HG03558 (cell line): ENCODE results near the gene C3.

Experiments
- ATAC-seq: cut with Tn5 transposase; IDR thresholded peaks from one replicate; pipeline ENCODE4 v1.9.1; 2021; ENCODE audit warnings: moderate number of reproducible peaks; ENCODE audit not compliant: unreplicated experiment; ENCODE audit errors: extremely low read depth

C3 gene

DNA sequence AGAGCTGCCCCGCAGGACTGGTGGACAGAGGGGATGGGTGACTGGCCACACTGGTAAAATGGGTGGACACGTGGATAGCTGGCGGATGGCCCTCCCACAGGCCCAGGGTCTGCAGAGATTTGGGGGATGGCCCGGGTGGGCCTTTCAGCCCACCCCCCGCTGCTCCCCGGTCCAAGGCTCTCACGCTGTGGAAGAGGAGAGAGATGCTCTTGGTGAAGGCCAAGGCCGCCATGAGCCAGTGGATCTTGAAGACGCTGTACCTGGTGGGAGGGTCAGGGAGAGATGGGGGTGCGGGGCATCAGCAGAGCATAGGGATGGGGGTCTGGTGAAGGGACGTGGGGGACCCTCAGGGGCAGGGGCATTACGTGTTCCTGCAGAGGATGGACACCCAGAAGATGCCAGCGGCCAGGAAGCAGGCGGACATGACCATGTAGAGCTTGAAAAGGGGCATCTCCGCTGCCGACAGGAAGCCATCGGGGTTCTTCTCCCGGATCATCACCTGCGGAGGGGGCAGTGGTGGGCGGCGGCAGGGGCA, 12.4 kb upstream of the C3 start:
- ATAC-seq, result no peak

DNA sequence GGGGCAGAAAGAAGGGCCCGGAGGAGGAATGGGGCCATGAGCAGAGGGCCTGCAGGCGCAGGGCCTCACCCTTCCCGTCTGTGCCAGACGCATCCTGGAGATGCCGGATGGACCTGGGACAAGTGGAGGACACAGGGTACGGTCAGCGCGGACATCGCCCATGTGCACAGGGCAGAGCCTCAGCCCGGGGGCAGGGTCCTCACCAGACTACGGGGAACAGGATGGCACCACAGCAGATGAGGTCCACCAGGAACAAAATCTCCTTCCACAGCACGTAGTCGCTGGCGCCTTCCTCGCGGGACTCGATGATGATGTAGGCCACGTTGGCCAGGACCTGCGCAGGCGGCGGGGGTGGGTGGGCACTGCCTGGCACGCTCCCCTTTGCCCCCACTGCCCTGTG, 11.4 kb upstream of the C3 start:
- ATAC-seq, result no peak

DNA sequence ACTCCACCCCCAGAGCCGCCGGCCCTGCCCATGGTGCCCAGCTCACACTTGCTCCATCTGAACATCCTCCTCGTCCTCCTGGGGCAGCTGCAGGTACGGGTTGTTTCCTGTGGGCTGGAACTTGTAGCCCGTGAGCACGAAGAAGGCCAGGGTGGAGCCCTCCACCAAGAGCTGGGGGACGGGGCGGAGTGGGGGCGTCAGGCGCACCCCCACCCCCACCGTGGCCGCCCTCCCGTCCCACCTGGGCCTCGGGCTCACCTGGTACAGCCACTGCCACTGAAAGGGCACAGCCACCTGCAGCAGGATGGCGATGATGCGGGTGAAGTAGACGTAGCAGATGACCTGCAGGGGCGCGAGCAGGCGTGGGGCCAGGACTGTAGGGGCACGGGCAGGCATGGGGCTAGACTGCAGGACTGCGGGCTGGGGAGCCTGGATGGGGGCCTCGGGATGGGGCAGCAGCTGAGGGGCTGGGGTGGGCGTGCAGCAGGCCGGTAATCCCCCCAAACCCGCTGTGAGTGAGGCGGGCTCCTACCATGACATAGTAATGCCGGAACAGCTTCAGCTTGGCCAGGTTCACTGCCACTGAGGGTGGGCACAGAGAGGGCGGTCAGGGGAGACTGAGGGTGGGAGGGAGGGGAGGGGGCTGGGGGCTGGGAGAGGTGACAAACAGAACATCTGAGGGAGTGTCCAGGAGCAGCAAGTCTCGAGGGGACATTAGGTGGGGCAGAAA, 10.7 kb upstream of the C3 start:
- no peak for ATAC-seq

DNA sequence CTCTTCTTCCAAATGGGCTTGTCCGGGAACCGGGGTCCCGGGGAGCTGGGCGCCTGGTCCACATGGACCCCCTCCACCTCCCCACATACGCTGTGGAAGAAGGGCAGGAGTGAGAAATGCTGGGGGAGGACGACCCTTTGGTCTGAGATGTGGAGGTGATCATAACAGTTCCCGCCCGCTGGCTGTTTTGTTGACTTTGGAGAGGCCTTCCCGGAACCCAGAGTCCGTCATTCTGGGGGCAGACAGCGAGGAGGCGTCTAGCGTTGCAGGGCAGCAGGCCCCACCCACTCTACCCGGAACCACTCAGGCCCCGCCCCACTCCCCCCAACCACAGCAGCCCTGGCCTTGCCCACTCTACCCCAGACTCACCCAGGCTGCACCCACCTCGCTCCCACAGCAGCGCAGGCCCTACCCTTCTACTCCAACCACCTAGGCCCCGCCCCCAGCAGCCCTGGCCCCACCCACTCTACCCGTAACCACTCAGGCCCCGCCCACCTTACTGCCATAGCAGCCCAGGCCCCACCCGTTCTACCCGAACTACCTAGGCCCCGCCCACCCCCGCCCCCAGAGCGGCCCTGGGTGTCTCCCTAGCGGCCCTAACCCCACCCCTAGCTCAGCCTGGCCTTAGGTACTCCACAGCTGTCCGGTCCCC, 9.8 kb upstream of the C3 start:
- no peak for ATAC-seq

DNA sequence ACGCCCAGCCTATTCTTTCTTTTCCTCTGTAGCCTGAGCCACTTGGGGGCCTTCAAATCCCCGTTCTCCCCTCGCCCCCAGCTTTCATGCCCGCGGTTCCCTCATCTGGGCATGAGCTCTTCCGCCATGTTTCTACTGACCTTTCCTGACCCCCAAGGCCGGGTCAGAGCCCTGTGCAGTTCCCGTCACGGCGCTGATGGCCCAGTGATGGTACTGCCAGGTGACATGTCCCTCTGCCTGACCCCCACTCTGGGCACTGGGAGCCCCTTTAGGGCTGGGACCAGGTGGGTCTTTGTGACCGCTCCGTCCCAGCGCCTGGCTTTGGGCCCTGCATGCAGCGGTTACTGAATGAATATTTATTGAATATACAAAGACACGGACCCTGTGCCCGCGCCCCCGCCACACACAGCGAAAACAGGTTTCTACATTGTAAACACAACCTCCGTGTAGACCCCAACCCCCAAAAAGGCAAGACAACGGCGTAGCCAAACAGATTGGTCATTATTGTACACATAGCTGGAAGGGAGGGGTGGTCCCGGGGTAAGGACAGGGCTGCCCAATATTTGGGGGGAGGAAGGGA, 9.2 kb upstream of the C3 start:
- ATAC-seq, result no peak

DNA sequence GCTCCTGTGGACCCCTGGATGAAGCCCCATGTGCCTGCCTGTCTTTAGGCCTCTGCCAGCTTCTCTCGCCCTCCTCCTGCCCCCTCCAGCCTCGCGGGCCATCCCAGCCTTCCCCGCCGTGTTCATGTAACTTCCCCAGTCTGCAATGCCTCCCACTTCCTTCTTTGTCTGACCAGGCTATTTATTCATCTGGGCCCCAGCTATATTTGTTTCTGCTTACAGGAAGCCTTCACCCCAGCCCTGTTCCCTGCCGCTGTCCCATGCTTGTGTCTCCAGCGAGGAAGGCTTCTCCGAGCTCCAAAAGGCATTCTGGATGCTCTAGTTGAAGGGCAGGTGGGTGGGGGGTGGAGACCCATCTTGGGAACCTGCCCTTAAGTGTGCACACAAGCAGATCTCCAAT, 7.9 kb upstream of the C3 start:
- no peak for ATAC-seq

DNA sequence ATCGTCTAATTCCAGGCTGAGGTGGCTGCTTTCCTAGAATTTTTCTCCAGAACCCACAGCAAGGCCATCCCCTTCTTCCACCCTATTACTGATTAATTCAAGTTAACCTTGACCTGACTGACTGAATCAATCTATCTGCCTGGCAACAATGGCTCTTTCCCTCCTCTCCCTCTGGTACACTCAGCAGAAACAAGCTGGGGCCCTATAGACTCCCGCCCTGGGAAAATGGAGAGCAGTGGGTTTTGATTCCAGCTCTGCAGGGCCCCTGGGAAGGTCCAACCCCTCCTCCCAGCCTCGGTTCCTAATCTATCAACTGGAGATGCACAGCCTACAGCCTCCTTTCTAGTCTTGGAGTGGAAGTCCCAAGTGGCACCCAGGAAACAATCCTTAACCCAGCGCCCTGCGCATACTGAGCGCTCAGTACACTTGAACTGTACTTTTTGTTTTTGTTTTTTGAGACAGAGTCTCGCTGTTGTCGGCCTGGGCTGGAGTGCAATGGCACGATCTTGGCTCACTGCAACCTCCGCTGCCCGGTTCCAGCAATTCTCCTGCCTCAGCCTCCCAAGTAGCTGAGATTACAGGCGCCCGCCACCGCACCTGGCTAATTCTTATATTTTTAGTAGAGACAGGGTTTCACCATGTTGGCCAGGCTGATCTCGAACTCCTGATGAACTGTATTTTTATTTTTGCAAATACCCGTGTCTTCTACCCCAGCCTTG, 5.2 kb upstream of the C3 start:
- no peak for ATAC-seq

DNA sequence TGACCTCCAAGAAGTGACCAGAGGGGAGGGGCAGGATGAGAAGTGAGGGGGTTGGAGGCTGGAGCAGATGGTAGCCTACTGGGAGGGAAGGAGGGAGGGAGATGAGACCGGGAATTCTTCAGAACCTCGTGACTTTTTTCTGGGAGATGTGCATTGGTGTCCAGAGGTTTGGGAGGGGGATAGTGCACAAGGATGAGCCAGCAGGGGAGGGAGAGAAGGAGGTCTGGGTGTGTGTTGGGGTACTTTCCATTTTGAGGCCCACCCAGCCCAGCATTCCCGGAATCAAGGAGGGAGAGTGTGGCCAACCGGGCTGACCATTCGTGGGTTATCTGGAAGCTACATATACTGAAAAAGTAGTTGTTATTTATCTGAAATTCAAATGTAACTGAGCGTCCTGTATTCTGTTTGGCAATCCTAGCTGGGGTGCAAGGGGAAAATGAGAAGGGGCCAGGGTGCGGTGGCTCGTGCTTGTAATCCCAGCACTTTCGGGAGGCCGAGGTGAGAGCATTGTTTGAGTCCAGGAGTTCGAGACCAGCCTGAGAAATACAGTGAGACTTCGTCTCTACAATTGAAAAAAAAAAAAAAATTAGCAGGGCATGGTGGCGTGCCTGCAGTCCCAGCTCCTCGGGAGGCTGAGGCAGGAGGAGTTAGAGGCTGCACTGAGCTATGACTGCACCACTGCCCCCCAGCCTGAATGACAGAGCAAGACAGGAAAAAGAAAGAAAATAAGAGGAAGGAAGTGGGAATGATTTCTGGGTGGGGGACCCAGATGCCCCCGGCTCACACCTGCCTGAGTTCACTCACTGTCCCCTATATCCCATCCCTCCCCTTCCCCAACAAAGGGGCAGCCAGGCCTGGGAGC, 4.4 kb upstream of the C3 start:
- no peak for ATAC-seq

DNA sequence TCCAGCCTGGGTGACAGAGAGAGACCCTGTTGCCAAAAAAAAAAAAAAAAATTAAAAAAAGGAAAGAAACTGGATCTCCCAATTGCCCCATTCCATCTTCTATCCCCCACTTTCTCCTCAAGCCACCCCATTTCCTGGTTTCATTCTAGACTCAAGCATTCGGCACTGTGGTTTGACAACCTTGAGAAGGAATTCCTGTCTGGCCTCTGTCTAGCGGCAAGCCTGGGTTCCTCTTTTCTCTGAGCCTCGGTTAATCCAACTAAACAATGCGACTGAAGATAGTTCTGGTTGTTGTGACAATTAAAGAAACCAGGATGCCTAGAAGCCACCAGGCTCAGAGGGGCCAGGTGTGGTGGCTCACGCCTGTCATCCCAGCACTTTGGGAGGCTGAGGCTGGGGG, 3.3 kb upstream of the C3 start:
- no peak for ATAC-seq

DNA sequence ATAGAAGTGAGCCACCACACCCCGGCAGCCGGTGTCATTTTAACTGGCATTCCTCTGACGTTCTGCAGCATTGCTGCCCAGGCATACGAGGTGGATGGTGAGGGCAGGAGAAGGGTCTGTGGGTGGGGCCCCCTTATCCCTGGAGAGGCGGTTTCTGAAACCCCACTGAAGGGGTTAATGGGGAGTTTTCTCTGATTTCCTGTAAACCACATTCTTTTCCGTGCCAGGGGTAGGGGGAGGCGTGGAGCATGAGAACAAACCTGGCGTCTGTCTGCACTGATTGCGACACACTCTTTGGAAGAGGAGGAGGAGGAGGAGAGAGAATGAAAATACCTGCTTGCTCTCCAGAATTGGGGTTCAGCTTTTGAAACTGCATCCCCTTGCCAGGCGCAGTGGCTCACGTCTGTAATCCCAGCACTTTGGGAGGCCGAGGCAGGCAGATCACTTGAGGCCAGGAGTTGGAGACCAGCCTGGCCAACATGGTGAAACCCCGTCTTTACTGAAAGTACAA, 2.7 kb upstream of the C3 start:
- ATAC-seq, result no peak

DNA sequence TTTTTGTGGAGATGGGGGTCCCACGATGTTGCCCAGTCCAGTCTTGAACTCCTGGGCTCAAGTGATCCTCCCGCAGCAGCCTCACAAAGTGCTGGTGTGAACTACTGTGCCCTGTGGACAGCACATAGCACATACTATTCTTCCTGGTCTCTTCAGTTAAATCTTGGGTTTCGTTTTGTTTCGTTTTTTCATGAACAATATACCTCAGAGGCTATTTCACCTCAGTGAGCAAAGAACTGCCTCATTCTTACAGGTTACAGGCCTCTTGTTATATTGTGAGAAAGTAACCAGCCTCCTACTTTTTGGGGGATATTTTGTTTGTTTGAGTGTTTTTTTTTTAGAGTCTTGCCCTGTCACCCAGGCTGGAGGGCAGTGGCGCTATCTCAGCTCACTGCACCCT, 1.3 kb upstream of the C3 start:
- no peak for ATAC-seq

DNA sequence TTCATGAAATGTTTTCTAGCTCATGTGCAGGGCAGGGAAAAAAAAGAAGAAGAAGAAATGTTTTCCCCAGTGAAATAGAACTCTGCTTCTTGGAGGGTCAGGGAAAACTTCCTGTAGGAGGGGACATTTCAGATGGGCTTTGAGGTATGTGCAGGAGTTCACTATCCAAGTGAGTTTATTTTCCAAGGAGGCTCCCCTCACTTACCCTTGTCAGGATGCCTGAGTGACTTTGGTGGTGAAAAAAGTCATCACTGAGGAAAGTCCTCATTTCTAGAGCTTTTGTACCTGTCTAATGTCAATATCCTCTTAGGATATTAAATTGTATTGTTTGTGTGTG, 656 bp upstream of the C3 start:
- no peak for ATAC-seq

DNA sequence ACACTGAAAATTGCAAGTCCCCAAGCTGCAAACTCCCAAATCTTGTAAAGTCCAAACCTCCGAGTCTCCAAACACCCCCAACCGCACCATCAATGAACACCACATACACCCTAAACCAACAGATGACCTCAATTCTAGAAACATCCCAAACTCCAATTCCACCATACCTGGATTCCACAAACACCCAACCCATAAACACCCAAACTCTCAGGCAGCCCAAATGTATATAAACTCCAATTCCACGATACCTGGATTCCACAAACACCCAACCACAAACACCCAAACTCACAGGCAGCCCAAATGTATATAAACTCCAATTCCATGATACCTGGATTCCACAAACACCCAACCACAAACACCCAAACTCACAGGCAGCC, 470 bp downstream of the C3 start:
- no peak for ATAC-seq

DNA sequence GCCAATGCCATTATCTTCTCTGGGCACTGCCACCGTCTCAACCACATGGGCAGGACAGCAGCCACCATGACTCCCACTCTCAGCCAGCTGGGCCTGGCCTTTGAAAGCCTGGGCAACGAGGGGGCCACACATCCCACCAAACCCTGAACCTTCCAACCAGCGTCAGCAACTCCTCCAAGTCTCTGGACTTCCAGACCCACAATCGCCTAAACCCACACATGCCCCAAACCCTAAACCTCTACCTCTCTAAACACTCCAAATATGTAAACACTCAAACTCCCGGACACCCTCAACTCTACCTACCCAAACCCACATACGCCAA, 949 bp downstream of the C3 start:
- ATAC-seq, result no peak

DNA sequence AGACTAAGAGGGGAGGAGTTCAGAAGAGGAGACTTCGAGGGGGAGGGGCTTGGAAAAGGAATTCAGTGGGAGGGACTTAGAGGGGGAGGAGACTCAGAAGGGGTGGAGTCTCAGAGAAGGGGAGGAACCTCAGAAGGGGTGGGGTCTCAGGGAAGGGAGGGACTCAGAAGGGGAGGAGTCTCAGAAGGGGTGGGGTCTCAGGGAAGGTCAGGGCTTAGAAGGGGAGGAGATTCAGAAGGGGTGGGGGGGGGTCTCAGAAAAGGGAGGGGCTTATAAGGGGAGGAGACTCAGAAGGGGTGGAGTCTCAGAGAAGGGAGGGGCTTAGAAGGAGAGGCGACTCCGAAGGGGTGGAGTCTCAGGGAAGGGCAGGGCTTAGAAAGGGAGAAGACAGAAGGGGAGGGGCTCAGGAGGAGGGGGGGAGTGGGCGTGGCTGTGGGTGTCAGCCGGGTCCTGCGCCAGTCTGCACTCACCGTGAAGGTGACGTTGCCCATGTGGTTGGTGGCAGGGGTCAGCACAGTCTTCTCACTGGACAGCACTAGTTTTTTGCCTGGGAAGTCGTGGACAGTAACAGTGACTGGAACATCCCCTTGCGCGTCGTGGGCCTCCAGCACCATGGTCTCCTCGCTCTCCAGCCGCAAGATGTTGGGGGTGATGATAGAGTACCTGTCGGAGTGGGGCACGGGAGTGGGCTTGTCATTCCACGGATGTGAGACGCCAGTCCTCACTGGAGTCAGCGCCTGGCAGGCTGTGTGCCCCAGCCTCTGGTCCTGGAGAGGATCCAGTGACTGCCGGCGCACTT, 1.5 kb downstream of the C3 start:
- no peak for ATAC-seq

DNA sequence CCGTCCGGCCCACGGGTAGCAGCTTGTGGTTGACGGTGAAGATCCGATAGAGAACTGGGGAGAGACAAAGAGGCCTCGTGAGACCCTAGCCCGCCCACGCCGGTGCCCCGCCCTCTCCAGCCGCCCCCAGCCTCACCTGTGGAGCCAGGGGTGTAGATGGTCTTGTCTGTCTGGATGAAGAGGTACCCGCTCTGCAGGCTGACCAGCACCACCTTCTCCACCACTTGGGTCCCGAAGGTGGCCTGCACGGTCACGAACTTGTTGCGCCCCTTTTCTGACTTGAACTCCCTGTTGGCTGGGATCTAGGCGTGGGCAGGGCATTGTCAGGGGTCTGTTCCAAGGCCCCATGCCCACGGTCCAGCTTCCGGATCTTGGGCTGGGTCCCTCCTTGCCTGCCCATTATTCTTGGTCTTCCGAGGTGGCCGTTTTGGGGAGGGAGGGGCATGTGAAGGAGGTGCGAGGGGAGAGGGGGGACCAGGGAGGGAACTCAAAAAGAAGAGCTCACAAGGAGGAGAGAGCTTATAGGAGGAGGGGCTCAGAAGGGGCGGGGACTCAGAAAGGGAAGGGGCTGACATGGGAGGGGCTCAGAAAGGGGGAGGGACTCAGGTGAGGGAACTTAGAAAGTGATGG, 2.2 kb downstream of the C3 start:
- ATAC-seq, result no peak

DNA sequence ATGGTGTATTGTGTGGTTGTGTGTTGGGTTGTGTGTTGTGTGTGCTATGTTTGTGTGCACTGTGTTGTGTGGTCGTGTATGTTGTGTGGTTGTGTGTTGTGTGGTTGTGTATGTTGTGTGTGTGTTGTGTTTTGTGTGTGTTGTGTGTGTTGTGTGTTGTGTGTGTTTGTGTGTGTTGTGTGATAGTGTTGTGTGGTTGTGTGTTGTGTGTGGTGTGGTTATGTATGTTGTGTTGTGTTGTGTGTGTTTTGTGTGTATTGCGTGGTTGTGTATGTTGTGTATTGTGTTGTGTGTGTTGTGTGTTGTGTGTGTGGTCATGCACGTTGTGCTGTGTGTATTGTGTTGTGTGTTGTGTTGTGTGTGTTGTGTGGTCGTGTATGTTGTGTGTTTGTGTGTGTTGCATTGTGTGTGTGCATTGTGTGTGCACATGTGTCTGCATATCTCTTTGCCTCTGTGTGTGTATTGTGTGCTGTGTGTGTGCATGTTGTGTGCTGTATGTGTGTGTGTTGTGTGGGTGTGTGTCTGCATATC, 2.9 kb downstream of the C3 start:
- ATAC-seq, result no peak

DNA sequence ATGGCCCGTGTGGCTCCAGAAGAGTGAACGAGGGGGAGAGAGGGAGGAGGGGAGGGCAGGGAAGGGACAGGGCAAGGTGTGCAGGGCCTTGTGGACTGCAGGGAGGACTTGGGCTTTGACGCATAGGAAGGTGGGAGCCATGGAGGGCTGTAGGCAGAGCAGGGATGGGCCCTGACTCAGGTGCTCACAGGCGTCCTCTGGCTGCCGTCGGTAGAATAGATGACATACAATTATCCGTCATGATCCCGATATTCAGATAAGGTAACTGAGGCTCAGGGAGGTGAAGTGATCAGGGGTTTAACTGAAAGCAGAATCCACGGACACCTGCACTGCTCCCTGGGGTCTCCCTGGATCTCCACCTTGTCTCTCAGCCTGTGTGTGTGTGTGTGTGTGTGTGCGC, 3.4 kb downstream of the C3 start:
- no peak for ATAC-seq

DNA sequence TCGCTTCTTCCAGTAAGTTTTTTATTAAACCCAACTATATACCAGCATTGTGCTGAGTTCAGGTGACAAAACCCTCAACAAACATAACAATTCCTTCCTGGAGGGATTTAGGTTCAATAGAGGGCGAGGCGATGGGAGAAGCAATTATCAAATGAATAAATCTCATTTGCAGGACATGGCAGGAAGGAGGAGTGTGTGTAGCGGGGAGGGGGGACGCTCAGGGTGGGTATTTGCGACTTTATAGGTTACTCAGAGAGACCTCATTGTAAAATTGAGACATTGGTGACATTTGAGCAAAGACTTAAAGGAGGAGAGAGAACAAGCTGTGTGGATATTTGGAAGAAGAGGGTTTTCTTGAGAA, 3.9 kb downstream of the C3 start:
- no peak for ATAC-seq
